GM11168 (cell line): Measurements from ENCODE around the gene GPATCH11.

Experiments
- in situ Hi-C: fragments of 300-500 bp; cut with MboI; formaldehyde crosslinking; loops from one replicate; pipeline ENCODE4 v1.12.0; 2022; ENCODE audit warnings: low sequenced_read_pairs; ENCODE audit not compliant: unreplicated experiment

The GPATCH11 gene

GRCh38 chr2:37104178-37104577 is 19.9 kb downstream of the GPATCH11 start:
- in situ Hi-C loops: no loop called here

GRCh38 chr2:37105150-37105549 is 20.8 kb downstream of the GPATCH11 start:
- in situ Hi-C loops: no loop called here

GRCh38 chr2:37109523-37109922 is 25.2 kb downstream of the GPATCH11 start:
- in situ Hi-C loops: no loop called here

DNA sequence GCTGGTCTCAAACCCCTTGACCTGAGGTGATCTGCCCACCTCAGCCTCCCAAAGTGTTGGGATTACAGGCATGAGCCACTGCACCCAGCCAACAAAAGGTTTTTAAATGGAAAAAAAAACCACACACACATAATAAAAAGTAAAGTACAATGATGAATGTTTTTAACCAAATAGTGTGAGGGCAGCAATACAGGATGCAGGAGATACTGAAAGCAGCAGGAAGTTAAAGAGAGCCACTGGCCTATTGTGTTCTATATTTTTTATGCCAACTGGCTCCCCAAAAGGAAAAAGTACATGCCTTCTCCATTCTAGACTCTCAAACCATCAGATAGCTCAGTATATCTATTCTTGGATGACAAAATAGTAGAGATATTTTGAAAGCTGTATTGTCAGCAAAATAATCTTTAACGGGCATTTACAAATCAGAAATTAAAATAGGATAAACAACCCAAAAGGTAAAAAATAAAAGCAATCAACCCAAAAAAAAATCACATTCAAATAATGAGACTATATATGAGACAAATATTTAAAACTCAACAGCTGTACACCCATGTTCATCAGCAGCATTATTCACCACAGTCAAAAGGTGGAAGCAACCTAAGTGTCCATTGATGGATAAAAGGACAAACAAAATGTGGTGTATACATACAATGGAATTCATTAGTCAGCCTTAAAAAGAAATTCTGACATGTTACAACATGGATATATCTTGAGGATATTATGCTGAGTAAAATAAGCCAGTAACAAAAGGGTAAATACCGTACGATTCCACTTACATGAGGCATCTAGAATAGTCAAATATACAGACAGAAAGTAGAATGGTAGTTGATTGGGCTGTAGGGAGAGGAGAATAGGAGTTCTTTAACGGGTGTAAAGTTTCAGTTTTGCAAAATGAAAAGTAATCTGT is 26.2 kb downstream of the GPATCH11 start:
- in situ Hi-C loops: no loop called here

GRCh38 chr2:37111958-37112357 is 27.6 kb downstream of the GPATCH11 start:
- in situ Hi-C loops: no loop called here

DNA sequence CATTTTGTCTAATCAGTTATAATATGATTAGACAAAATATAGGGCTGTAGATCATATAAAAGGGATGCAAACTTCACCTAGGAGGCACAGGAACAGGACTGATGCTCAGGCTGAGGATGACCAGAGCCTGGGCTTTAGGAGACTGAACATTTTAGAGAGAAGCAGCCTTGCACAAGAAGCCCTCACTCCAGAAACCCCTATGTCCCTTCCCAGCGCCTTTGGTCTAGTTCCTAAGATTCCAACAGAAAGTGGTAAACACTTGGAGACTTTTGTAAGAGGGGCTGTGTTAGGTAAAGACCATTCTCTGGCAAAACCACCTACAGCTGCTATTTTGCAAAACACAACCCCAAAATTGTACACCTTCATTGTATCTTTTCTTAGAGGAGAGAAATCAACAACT is 33.2 kb downstream of the GPATCH11 start:
- in situ Hi-C loops: no loop called here

DNA sequence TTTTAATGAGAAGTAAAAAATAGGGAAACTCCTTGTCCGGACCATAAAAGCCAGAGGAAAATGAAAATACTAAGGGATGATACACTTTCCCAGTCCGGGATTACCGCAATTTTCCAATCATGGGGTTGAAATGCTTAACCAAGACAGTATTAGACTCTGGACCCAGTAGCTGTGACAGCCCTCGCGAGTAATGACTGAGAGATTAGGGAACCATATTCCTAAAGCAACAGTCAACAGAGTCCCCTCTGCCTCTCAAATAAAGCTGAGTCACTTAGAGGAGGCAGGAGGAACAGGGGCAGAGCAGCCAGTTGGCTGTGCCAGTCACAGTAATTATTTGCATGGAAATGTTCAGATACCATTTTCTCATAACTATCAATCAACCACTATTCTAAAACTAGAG is 34.8 kb downstream of the GPATCH11 start:
- in situ Hi-C loops: no loop called here

DNA sequence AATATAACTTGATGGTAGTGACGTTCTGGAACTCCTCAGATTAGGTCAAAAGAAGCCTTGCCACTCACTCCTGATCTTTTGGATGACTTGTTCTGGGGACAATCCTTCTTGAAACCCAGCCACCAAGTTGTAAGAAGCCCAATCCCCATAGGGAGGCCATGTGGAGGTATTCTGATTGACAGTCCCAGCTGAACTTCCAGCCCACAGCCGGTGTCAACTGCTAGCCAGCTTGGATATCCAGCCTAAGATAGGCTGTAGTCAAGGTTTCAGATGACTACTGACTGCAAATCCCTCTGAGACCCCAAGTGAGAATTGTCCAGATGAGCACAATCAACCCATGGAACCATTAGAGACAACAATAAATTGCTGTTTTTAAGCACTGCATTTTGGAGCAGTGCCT is 41.1 kb downstream of the GPATCH11 start:
- in situ Hi-C loops: no loop called here

- in situ Hi-C loops: no loop called here
Measured at GRCh38 chr2:37132914-37133313, 48.6 kb downstream of the GPATCH11 start.

DNA sequence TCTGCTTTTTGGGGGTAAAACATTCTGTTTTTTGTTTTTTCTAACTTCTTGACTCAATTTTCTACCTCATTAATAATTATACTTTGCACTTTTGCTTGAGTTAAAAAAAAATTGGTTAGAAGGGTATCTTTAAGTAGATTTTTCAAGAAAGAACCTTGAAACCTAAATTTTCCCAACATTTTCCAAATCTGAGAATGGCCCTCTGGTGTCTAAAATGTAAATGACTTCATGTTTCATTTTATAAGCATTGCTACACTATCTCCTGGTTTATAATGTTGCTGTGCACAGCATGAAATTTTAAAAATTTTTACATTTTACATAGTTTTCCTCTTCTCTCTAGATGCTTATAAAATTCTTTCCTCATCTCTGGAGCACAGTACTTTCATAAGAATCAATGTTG is 58.2 kb downstream of the GPATCH11 start:
- in situ Hi-C loops: no loop called here

GRCh38 chr2:37143974-37144373 is 59.7 kb downstream of the GPATCH11 start:
- in situ Hi-C loops: no loop called here

DNA sequence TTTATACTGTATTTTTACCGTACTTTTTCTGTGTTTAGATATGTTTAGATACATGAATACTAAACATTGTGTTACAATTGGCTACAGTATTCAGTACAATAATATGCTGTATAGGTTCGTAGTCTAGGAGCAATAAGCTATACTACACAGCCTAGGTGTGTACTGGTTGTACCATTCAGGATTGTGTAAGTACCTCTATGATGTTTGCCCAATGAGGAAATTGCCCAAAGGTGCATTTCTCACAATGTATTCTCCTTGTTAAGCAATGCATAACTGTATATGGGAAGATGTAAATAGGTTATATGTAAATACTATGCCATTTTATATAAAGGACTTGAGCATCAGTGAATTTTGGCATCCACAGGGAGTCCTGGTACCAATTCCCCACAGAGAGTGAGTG is 61.7 kb downstream of the GPATCH11 start:
- in situ Hi-C loops: no loop called here

DNA sequence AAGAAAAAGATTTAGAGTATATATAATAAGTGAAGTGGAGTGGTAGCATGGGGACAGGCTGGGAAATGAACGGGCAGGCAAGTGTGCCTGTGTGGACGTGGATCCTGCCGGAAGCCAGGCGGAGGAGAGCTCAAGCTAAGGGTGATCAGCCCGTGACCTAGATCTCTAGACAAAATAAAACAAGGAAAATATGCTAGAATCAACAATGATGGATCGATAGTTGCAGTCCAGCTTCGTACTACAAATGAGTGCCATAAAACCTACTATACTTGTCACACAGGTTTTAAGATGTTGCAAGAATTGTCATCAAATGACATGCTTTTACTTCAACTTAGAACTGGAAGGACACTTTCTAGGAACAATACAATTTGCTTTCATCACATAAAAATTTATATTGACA is 64.0 kb downstream of the GPATCH11 start:
- in situ Hi-C loops: no loop called here
